K562 (cell line): Measurements from ENCODE around the gene CLCNKA. TPM values are rescaled to one million over a fixed set of nuclear protein-coding genes. Genes with fewer than 3 reads are reported as not detected.
"Not testable (repeated sequence)": the region's sequence is repeated elsewhere in the genome, so short reads cannot be mapped to it uniquely, and the experiment has no call there.

Source experiments
- ATAC-seq: fragments of 200-7000 bp; cut with Tn5 transposase; 3 replicates; pipeline ENCODE4 v1.9.1; 2020; ENCODE audit warnings: moderate library complexity
- BruUV-seq: library from RNA; stranded (reverse); fragments of 400-500 nt; replicated peaks from 2 replicates; lab custom pipeline; 2021; lab: Mats Ljungman, UMichigan
- CTCF ChIA-PET: fragments of 300-600 bp; formaldehyde crosslinking; extraction: SDS; loops from one replicate; lab custom pipeline; 2021; ENCODE audit warnings: low intra/inter-chr PET ratio; lab: Yijun Ruan, JAX
- POLR2A ChIA-PET: fragments of 300-600, 350-650 bp; sonication (Branson Sonifier 250); formaldehyde crosslinking; extraction: SDS; loops from one replicate; lab custom pipeline; 2021; ENCODE audit warnings: antibody characterized with exemption, inconsistent platforms; lab: Yijun Ruan, JAX
- DNase-seq, 4 experiments: peaks; one replicate each; pipeline versions ENCODE4 v3.0.0 to v3.0.0-alpha.2; 2011 to 2018; ENCODE audit warnings: low spot score in 3 of 4, mixed read lengths in 3 of 4; ENCODE audit errors: extremely low read depth in 1 of 4
- FAIRE-seq: peaks from 2 replicates; lab custom pipeline; 2011; peaks lifted over from hg19 to GRCh38; lab: Jason Lieb, UNC
- H2AFZ ChIP-seq: 2 replicates; pipeline ENCODE4 v1.6.0; 2011; ENCODE audit warnings: low read depth, low read length, control low read depth, inconsistent platforms
- H3K27ac ChIP-seq: fragments of 200-600 bp; 3 replicates; pipeline ENCODE4 v1.8.0; 2011; ENCODE audit warnings: low read depth, mild to moderate bottlenecking, control low read depth, inconsistent platforms, low read length, moderate library complexity, mixed read lengths; ENCODE audit errors: extremely low read depth
- H3K27me3 ChIP-seq, 2 experiments: fragments of 300-600 bp in 1 of 2; 2 replicates in 1 of 2; 3 replicates in 1 of 2; pipeline versions ENCODE4 v1.6.0 to v1.8.0; 2011; ENCODE audit warnings: inconsistent platforms in 2 of 2, low read length in 2 of 2, mild to moderate bottlenecking in 1 of 2, mixed read lengths in 1 of 2, moderate library complexity in 1 of 2; ENCODE audit not compliant: control insufficient read depth in 2 of 2, insufficient read depth in 2 of 2
- H3K36me3 ChIP-seq: fragments of 300-600 bp; 3 replicates; pipeline ENCODE4 v1.8.0; 2011; ENCODE audit warnings: mild to moderate bottlenecking, low read length, inconsistent platforms; ENCODE audit not compliant: control insufficient read depth, insufficient read depth
- H3K4me1 ChIP-seq, 2 experiments: fragments of 200-600 bp in 1 of 2; replicated peaks in 1 of 2; 2 replicates in 1 of 2; 3 replicates in 1 of 2; pipeline versions ENCODE4 v1.5.1 to v1.8.0; 2011; ENCODE audit warnings: inconsistent platforms in 2 of 2, low read length in 2 of 2, mild to moderate bottlenecking in 1 of 2, mixed read lengths in 1 of 2, moderate library complexity in 1 of 2; ENCODE audit not compliant: control insufficient read depth in 2 of 2, insufficient read depth in 2 of 2
- H3K4me2 ChIP-seq: 2 replicates; pipeline ENCODE4 v1.6.1; 2011; ENCODE audit warnings: low read length, control low read depth, inconsistent platforms, mixed read lengths; ENCODE audit not compliant: insufficient read depth
- H3K4me3 ChIP-seq: fragments of 200-600 bp; sonication (generic), shearing (Covaris generic); 2 replicates; pipeline ENCODE4 v1.5.1; 2016; ENCODE audit warnings: control low read depth, inconsistent platforms
- H3K79me2 ChIP-seq: fragments of 200-600 bp; 3 replicates; pipeline ENCODE4 v1.8.0; 2011; ENCODE audit warnings: low read length, inconsistent platforms; ENCODE audit not compliant: control insufficient read depth, insufficient read depth
- H3K9ac ChIP-seq, 2 experiments: 2 replicates each; pipeline versions ENCODE4 v1.6.0 to v1.6.1; 2011; ENCODE audit warnings: low read depth in 2 of 2, low read length in 2 of 2, control low read depth in 1 of 2, inconsistent platforms in 1 of 2, mild to moderate bottlenecking in 1 of 2, mixed read lengths in 1 of 2; ENCODE audit not compliant: insufficient read depth in 1 of 2
- H3K9me1 ChIP-seq: one replicate; pipeline ENCODE4 v1.6.0; 2011; ENCODE audit warnings: inconsistent platforms, mild to moderate bottlenecking, low read length, moderate library complexity; ENCODE audit not compliant: control insufficient read depth, insufficient read depth
- H3K9me3 ChIP-seq: replicated peaks from 2 replicates; pipeline ENCODE4 v1.5.1; 2011; ENCODE audit warnings: low read depth, low read length, inconsistent platforms; ENCODE audit not compliant: control insufficient read depth, insufficient read depth
- H4K20me1 ChIP-seq: replicated peaks from 2 replicates; pipeline ENCODE4 v1.6.1; 2011; ENCODE audit warnings: low read length, inconsistent platforms, mixed read lengths; ENCODE audit not compliant: control insufficient read depth, insufficient read depth
- EP300 ChIP-seq: IDR thresholded peaks from 2 replicates; pipeline ENCODE4 v1.6.1; 2012; ENCODE audit warnings: low read length, improper control_type of control experiment
- GABPB2 ChIP-seq: fragments of 250-450 bp; sonication (Bioruptor Pico); conservative IDR thresholded peaks from 2 replicates; pipeline ENCODE4 v1.5.1; 2021; ENCODE audit warnings: mild to moderate bottlenecking
- HNRNPK ChIP-seq: fragments of 200-400 bp; formaldehyde crosslinking; IDR thresholded peaks from one replicate; pipeline ENCODE4 v1.6.1; 2018; ENCODE audit warnings: mild to moderate bottlenecking, low read depth, low read length; ENCODE audit not compliant: poor library complexity, severe bottlenecking
- HSF4 ChIP-seq: fragments of 250-450 bp; sonication (Bioruptor Pico); IDR thresholded peaks from 2 replicates; pipeline ENCODE4 v2.1.2; 2022; ENCODE audit warnings: mild to moderate bottlenecking, moderate library complexity, borderline replicate concordance
- LEF1 ChIP-seq: fragments of 450-650 bp; IDR thresholded peaks from 2 replicates; pipeline ENCODE4 v1.6.1; 2016; ENCODE audit warnings: mild to moderate bottlenecking
- MYC ChIP-seq, 2 experiments: fragments of 250-450 bp in 1 of 2; sonication (Bioruptor Pico) in 1 of 2; IDR thresholded peaks; 2 replicates each; pipeline versions ENCODE4 v1.5.1 to v1.6.1; 2012 to 2021; ENCODE audit warnings: low read depth in 2 of 2, borderline replicate concordance in 1 of 2, improper control_type of control experiment in 1 of 2, low read length in 1 of 2, mild to moderate bottlenecking in 1 of 2, moderate library complexity in 1 of 2
- NR2C1 ChIP-seq, 2 experiments: fragments of 450-650 bp; IDR thresholded peaks; 2 replicates each; pipeline ENCODE4 v1.6.1; 2017; ENCODE audit warnings: mild to moderate bottlenecking in 2 of 2, antibody characterized with exemption in 1 of 2, inconsistent platforms in 1 of 2, missing compliant biosample characterization in 1 of 2, missing genetic modification characterization in 1 of 2
- NR3C1 ChIP-seq: sonication (generic); formaldehyde crosslinking; IDR thresholded peaks from 2 replicates; pipeline ENCODE4 v1.8.1; 2022; ENCODE audit warnings: missing genetic modification reagents
- RNF2 ChIP-seq: sonication (generic); IDR thresholded peaks from 2 replicates; pipeline ENCODE4 v1.6.1; 2016
- TCFL5 ChIP-seq: fragments of 250-450 bp; sonication (Bioruptor Pico); conservative IDR thresholded peaks from 2 replicates; pipeline ENCODE4 v1.6.1; 2021; ENCODE audit warnings: mild to moderate bottlenecking, moderate library complexity, matching md5 sums
- ZBTB1 ChIP-seq: sonication (generic); formaldehyde crosslinking; IDR thresholded peaks from 2 replicates; pipeline ENCODE4 v1.8.1; 2023; ENCODE audit warnings: missing genetic modification reagents, low read depth, mild to moderate bottlenecking, borderline replicate concordance
- ZNF696 ChIP-seq: fragments of 250-450 bp; sonication (Bioruptor Pico); conservative IDR thresholded peaks from 2 replicates; pipeline ENCODE4 v1.4.0; 2020; ENCODE audit warnings: mild to moderate bottlenecking, moderate library complexity
- ZNF764 ChIP-seq: fragments of 250-450 bp; sonication (Bioruptor Pico); IDR thresholded peaks from 2 replicates; pipeline ENCODE4 v1.4.0; 2020; ENCODE audit warnings: low read depth, mild to moderate bottlenecking, moderate library complexity
- WGBS: fragments of 100-300 bp; shearing (Covaris generic); methylation state at CpG from one replicate; pipeline ENCODE4 v1.1.6; 2016; ENCODE audit warnings: low coverage, mixed read lengths; ENCODE audit not compliant: insufficient coverage; ENCODE audit errors: missing lambda C conversion rate; 5-methylcytosine and 5-hydroxymethylcytosine counted together
- in situ Hi-C: fragments of 300-500 bp; cut with MboI; formaldehyde crosslinking; loops from 4 replicates; pipeline ENCODE4 v1.15.0; 2018; ENCODE audit warnings: inconsistent platforms, mixed read lengths
- intact Hi-C: fragments of 100-400 bp; cut with micrococcal nuclease; formaldehyde crosslinking; loops from 2 replicates; pipeline ENCODE4 v1.14.2; 2022
- polyA plus RNA-seq, 8 experiments: library from polyadenylated mRNA; depleted of rRNA in 4 of 8; stranded (reverse) in 5 of 8; unstranded in 3 of 8; fragments of >200 nt; fragmentation: Nextera tagmentation in 2 of 8; fragmentation: Illumina TruSeq in 1 of 8; extraction: Ambion mirVana in 2 of 8; extraction: Trizol in 1 of 8; gene quantifications; 2 replicates each; pipeline versions ENCODE4 v1.2.1 to v1.2.3, GENCODE V29; 2011 to 2014; ENCODE audit warnings: inconsistent platforms in 1 of 8, missing spikeins in 1 of 8
- total RNA-seq, 7 experiments: library from RNA; depleted of rRNA in 6 of 7; stranded (reverse); fragments of >200 nt in 6 of 7; fragmentation: Illumina TruSeq in 2 of 7; extraction: Trizol in 2 of 7; gene quantifications; 2 replicates each; pipeline versions ENCODE4 v1.2.1 to v1.2.3, GENCODE V29; 2011 to 2021; ENCODE audit warnings: low replicate concordance in 1 of 7

Gene CLCNKA
- total and polyA plus RNA-seq, 9 of the 15 experiments (the other 6 are each of a cell fraction or from before 2014, with no cell fraction given), result 0.03 to 0.37 (median 0.10) TPM; not detected in 3

- WGBS, result 43% methylated on average over 6 of the region's 8 CpGs
- H3K4me2 ChIP-seq, H3K4me3 ChIP-seq, H2AFZ ChIP-seq, POLR2A ChIA-PET, H3K27ac ChIP-seq, BruUV-seq, H3K79me2 ChIP-seq, ATAC-seq, H3K9ac ChIP-seq, H3K9me1 ChIP-seq, intact Hi-C loops, FAIRE-seq, H3K36me3 ChIP-seq, CTCF ChIA-PET, H4K20me1 ChIP-seq, in situ Hi-C loops, H3K27me3 ChIP-seq, DNase-seq, H3K9me3 ChIP-seq: not testable (repeated sequence)
- peaks cover 0 to 45% of the 10 kb centered on the region in 2 experiments; a peak in 3 of 5 replicates for H3K4me1 ChIP-seq
Observed at GRCh38 chr1:16039871-16040270, 18.0 kb downstream of the CLCNKA start.

DNA sequence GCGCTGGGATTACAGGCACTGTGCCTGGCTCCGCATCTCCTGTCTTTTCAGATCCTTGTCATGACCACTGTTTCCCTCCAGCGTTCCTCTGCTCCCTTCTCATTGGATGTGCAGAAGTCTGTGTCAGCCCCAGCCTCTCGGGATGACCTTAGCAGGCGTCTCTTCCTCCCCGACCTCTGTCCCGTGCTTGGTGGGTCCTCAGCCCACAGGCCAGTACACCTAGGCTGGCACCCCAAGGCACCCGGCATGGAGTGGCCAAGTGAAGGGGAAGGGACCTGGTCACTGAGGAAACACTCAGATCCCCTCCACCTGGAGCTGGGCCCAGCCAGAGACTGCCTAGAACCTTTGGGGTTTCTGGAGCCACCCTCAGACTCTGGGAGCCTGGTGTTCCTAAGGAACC lies 19.4 kb downstream of the CLCNKA start:
- Histone ChIP-seq H3K4me1 (peaks cover 0 to 51% of the 10 kb centered on the region in 2 experiments; a peak in 2 of 5 replicates), H3K9ac (0 out of 4 replicates have a peak overlapping the region, but pooled peaks of 1 of the 2 experiments have one; percentile 31), H3K9me1 (no peaks in the 10 kb centered on the region), H3K79me2 (no peaks in the 10 kb centered on the region), H3K27me3 (no peaks in the 10 kb centered on the region), H2AFZ (no peak overlapping the region), H3K36me3 (no peaks in the 10 kb centered on the region), H3K27ac (no peak overlapping the region), H3K4me2 (no peak overlapping the region), H3K9me3 (no peaks in the 10 kb centered on the region), H3K4me3 (no peak overlapping the region), H4K20me1 (no peaks in the 10 kb centered on the region)
- CTCF ChIA-PET, result no interaction called here
- in situ Hi-C loops (no loop called here), intact Hi-C loops (no loop called here)
- ATAC-seq (no peak), DNase-seq (no peak), FAIRE-seq (no peak)
- no TSS peak for BruUV-seq
- 24% methylated on average over 8 of the region's 8 CpGs for WGBS
- POLR2A ChIA-PET, result interaction anchor here (0.7 kb wide), 1 partner anchor 212 kb away, joined by 3 read pairs; no protein-coding TSS in a partner anchor
- no peak for TF ChIP-seq ZNF764
- no peak for TF ChIP-seq TCFL5 (CRISPR knock-in tag)
- no peak for TF ChIP-seq RNF2
- TF ChIP-seq EP300, result no peak
- no peak for TF ChIP-seq ZNF696 (CRISPR knock-in tag)
- TF ChIP-seq HSF4 (CRISPR knock-in tag), result no peak
- TF ChIP-seq NR3C1 (CRISPR knock-in tag), result no peak
- no peak for TF ChIP-seq GABPB2 (CRISPR knock-in tag)
- no peak for TF ChIP-seq HNRNPK
- no peak for TF ChIP-seq LEF1
- no peak for TF ChIP-seq NR2C1 (IDR thresholded peaks at IDR 0.05)
- TF ChIP-seq NR2C1 (tag; IDR thresholded peaks at IDR 0.05), result no peak
- TF ChIP-seq MYC (IDR thresholded peaks at IDR 0.05; ENCODE audit: low read depth, low read length), result no peak
- no peak for TF ChIP-seq MYC (CRISPR knock-in tag; IDR thresholded peaks at IDR 0.05; ENCODE audit: borderline replicate concordance, low read depth)
- TF ChIP-seq ZBTB1, result no peak
